Panc1 (cell line): ENCODE results near the gene AGBL4. TPM values are rescaled to one million over a fixed set of nuclear protein-coding genes. Genes with fewer than 3 reads are reported as not detected.
"Not testable (repeated sequence)": the region's sequence is repeated elsewhere in the genome, so short reads cannot be mapped to it uniquely, and the experiment has no call there.

Source experiments
- ATAC-seq: fragments of 200-7000 bp; cut with Tn5 transposase; 2 replicates; pipeline ENCODE4 v1.9.1; 2020; ENCODE audit warnings: mild to moderate bottlenecking, moderate library complexity
- BruUV-seq: library from RNA; stranded (reverse); fragments of 400-500 nt; replicated peaks from 2 replicates; lab custom pipeline; 2021; lab: Mats Ljungman, UMichigan
- CTCF ChIA-PET: fragments of 300-600 bp; sonication (Branson Sonifier 250); formaldehyde crosslinking; loops from one replicate; lab custom pipeline; 2022; ENCODE audit warnings: antibody characterized with exemption; lab: Charles Lee
- POLR2A ChIA-PET: fragments of 300-600 bp; sonication (Branson Sonifier 250); formaldehyde crosslinking; loops from one replicate; lab custom pipeline; 2022; ENCODE audit warnings: antibody characterized with exemption; lab: Charles Lee
- DNase-seq: peaks from one replicate; pipeline ENCODE4 v3.0.0-alpha.2; 2010; ENCODE audit warnings: low read depth, low spot score
- H3K27ac ChIP-seq: 2 replicates; pipeline ENCODE4 v1.5.1; 2011; ENCODE audit warnings: mild to moderate bottlenecking, low read length, inconsistent platforms
- H3K27me3 ChIP-seq: fragments of 200-500 bp; sonication (Bioruptor generic); 2 replicates; pipeline ENCODE4 v1.6.0; 2014; ENCODE audit warnings: low read length, inconsistent platforms; ENCODE audit not compliant: control insufficient read depth, insufficient read depth
- H3K36me3 ChIP-seq: fragments of 200-500 bp; sonication (Bioruptor generic); 2 replicates; pipeline ENCODE4 v1.5.1; 2014; ENCODE audit warnings: inconsistent platforms, mild to moderate bottlenecking, low read length, moderate library complexity; ENCODE audit not compliant: control insufficient read depth, insufficient read depth
- H3K4me1 ChIP-seq: 2 replicates; pipeline ENCODE4 v1.5.1; 2011; ENCODE audit warnings: inconsistent platforms, mild to moderate bottlenecking, low read length, moderate library complexity; ENCODE audit not compliant: control insufficient read depth, insufficient read depth
- H3K4me3 ChIP-seq, 2 experiments: 2 replicates each; pipeline ENCODE4 v1.5.1; 2011 to 2012; ENCODE audit warnings: low read depth in 2 of 2, low read length in 2 of 2, mild to moderate bottlenecking in 2 of 2, inconsistent platforms in 1 of 2, moderate library complexity in 1 of 2
- H3K9me3 ChIP-seq: fragments of 200-500 bp; sonication (Bioruptor generic); 2 replicates; pipeline ENCODE4 v1.5.1; 2014; ENCODE audit warnings: low read depth, mild to moderate bottlenecking, inconsistent platforms, low read length, moderate library complexity; ENCODE audit not compliant: control insufficient read depth, insufficient read depth
- CTCF ChIP-seq: fragments of 450-650 bp; IDR thresholded peaks from 2 replicates; pipeline ENCODE4 v1.5.1; 2017; ENCODE audit warnings: mild to moderate bottlenecking
- POLR2AphosphoS5 ChIP-seq: IDR thresholded peaks from 2 replicates; pipeline ENCODE4 v1.6.1; 2012; ENCODE audit warnings: mild to moderate bottlenecking, low read depth, low read length, moderate library complexity
- REST ChIP-seq, 2 experiments: IDR thresholded peaks; 2 replicates each; pipeline ENCODE4 v1.6.1; 2011 to 2012; ENCODE audit warnings: low read depth in 2 of 2, control low read depth in 1 of 2, low read length in 1 of 2, mild to moderate bottlenecking in 1 of 2, moderate library complexity in 1 of 2; ENCODE audit not compliant: insufficient read depth in 1 of 2
- SIN3A ChIP-seq: IDR thresholded peaks from 2 replicates; pipeline ENCODE4 v1.6.1; 2012; ENCODE audit warnings: low read depth, mild to moderate bottlenecking, low read length, moderate library complexity, borderline replicate concordance; ENCODE audit not compliant: insufficient read depth
- TCF7L2 ChIP-seq: IDR thresholded peaks from 2 replicates; pipeline ENCODE4 v1.6.1; 2011; ENCODE audit warnings: mild to moderate bottlenecking, low read depth, low read length, inconsistent platforms
- in situ Hi-C: cut with HindIII; loops from 2 replicates; pipeline ENCODE4 v1.10.0; 2016; ENCODE audit warnings: low sequenced_read_pairs, low pct_unique_long_range_greater_than_20kb
- intact Hi-C: fragments of 100-400 bp; cut with micrococcal nuclease; formaldehyde crosslinking; loops from one replicate; pipeline ENCODE4 v1.10.0; 2022; ENCODE audit not compliant: unreplicated experiment
- total RNA-seq: library from RNA; stranded (reverse); gene quantifications from one replicate; pipeline ENCODE4 v1.2.1, GENCODE V29; 2021; ENCODE audit not compliant: unreplicated experiment

Gene AGBL4
- total RNA-seq, 1 experiment from 2014 or later: not detected

DNA sequence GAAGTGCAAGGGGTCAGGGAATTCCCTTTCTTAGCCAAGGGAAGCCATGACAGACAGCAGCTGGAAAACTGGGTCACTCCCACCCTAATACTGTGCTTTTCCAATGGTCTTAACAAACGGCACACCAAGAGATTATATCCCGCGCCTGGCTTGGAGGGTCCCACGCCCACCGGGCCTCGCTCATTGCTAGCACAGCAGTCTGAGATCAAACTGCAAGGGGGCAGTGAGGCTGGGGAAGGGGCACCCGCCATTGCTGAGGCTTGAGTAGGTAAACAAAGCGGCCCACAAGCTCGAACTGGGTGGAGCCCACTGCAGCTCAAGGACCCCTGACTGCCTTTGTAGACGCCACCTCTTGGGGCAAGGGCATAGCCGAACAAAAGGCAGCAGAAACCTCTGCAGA lies 108.5 kb downstream of the AGBL4 start:
- intact Hi-C loops, POLR2A ChIA-PET, CTCF ChIA-PET: not testable (repeated sequence)

GRCh38 chr1:49906365-49906764 lies 117.4 kb downstream of the AGBL4 start:
- in situ Hi-C loops: no loop called here
- Histone ChIP-seq H3K4me1 (no peaks in the 10 kb centered on the region), H3K27ac (no peak overlapping the region), H3K4me3 (no peak overlapping the region), H3K27me3 (no peaks in the 10 kb centered on the region), H3K9me3 (no peaks in the 10 kb centered on the region), H3K36me3 (no peaks in the 10 kb centered on the region)
- no peak for ATAC-seq
- no peak for DNase-seq
- ChIA-PET POLR2A (no interaction called here), CTCF (no interaction called here)
- BruUV-seq: no TSS peak
- intact Hi-C loops: no loop called here
- TF ChIP-seq CTCF (no peak), POLR2AphosphoS5 (no peak), SIN3A (no peak), REST (IDR thresholded peaks at IDR 0.05; ENCODE audit: insufficient read depth in 1 of 2, low read depth in 2 of 2, low read length in 1 of 2) (no peak), TCF7L2 (no peak)

More for the DNA sequence above, 108.5 kb downstream of the AGBL4 start:
- H3K4me1 ChIP-seq, BruUV-seq, in situ Hi-C loops, DNase-seq, H3K27me3 ChIP-seq, H3K4me3 ChIP-seq, H3K9me3 ChIP-seq, H3K27ac ChIP-seq, ATAC-seq, H3K36me3 ChIP-seq: not testable (repeated sequence)

- ATAC-seq (no peak), DNase-seq (no peak)
- BruUV-seq: no TSS peak
- Histone ChIP-seq H3K27me3 (no peaks in the 10 kb centered on the region), H3K4me3 (no peak overlapping the region), H3K9me3 (no peaks in the 10 kb centered on the region), H3K4me1 (no peaks in the 10 kb centered on the region), H3K36me3 (no peaks in the 10 kb centered on the region), H3K27ac (no peak overlapping the region)
- intact Hi-C loops (no loop called here), in situ Hi-C loops (no loop called here)
- TF ChIP-seq REST (IDR thresholded peaks at IDR 0.05; ENCODE audit: insufficient read depth in 1 of 2, low read depth in 2 of 2, low read length in 1 of 2) (no peak), CTCF (no peak), POLR2AphosphoS5 (no peak), TCF7L2 (no peak), SIN3A (no peak)
- ChIA-PET CTCF (no interaction called here), POLR2A (no interaction called here)
Observed at GRCh38 chr1:49864581-49864980, 159.2 kb downstream of the AGBL4 start.
